Esophagus squamous epithelium (tissue), 5 donors: ENCODE results near the gene STK17A. TPM values are rescaled to one million over a fixed set of nuclear protein-coding genes. Genes with fewer than 3 reads are reported as not detected.

ENCODE experiments used
- DNase-seq: peaks from one replicate; lab custom pipeline; 2025; lab: John Stamatoyannopoulos, UW
- H3K27ac ChIP-seq, 4 donors: fragments of 200-600 bp; sonication (generic); one replicate each; pipeline ENCODE4 v1.5.1; 2016 to 2019; ENCODE audit warnings: mild to moderate bottlenecking in 1 of 4
- H3K27me3 ChIP-seq, 4 donors: fragments of 200-600 bp; sonication (generic); 1 replicate in 3 of 4; 2 replicates in 1 of 4; pipeline versions ENCODE4 v1.5.1 to v1.6.0; 2017 to 2021; ENCODE audit warnings: antibody characterized with exemption in 1 of 4
- H3K36me3 ChIP-seq, 3 donors: fragments of 200-600 bp; sonication (generic); one replicate each; pipeline ENCODE4 v1.5.1; 2016 to 2019
- H3K4me1 ChIP-seq, 3 donors: fragments of 200-600 bp; sonication (generic); one replicate each; pipeline ENCODE4 v1.5.1; 2017 to 2019
- H3K4me3 ChIP-seq, 4 donors: fragments of 200-600 bp; sonication (generic); 1 replicate in 3 of 4; 2 replicates in 1 of 4; pipeline ENCODE4 v1.5.1; 2016 to 2019; ENCODE audit warnings: mild to moderate bottlenecking in 2 of 4, moderate library complexity in 1 of 4
- H3K9me3 ChIP-seq, 3 donors: fragments of 200-600 bp; sonication (generic); one replicate each; pipeline ENCODE4 v1.5.1; 2016 to 2019
- CTCF ChIP-seq, 6 experiments: fragments of 450-650 bp in 4 of 6; fragments of 200-600 bp in 2 of 6; sonication (generic) in 2 of 6; IDR thresholded peaks; one replicate each; pipeline ENCODE4 v1.5.1; 2016 to 2019; ENCODE audit warnings: antibody characterized with exemption in 6 of 6, mild to moderate bottlenecking in 4 of 6, moderate library complexity in 4 of 6
- POLR2A ChIP-seq, 4 donors: fragments of 450-650 bp; IDR thresholded peaks; one replicate each; pipeline ENCODE4 v1.6.1; 2017; ENCODE audit warnings: antibody characterized with exemption in 4 of 4, mild to moderate bottlenecking in 4 of 4, moderate library complexity in 3 of 4
- WGBS, 2 donors: methylation state at CpG; one replicate each; pipeline ENCODE4 v1.1.5; 2018; 5-methylcytosine and 5-hydroxymethylcytosine counted together
- intact Hi-C: fragments of 100-400 bp; cut with DNase I; formaldehyde crosslinking; loops from one replicate; pipeline ENCODE4 v1.15.0; 2022
- total RNA-seq, 4 donors: library from RNA; depleted of rRNA; stranded (reverse); fragments of >200 nt; gene quantifications; one replicate each; pipeline ENCODE4 v1.1.0, GENCODE V29; 2016
- donor health status: DM: yes; HTN: yes; CAD: no.

Gene STK17A
- total RNA-seq, 4 donors from 2014 or later, result 21.9 to 34.4 (median 22.8) TPM

DNA sequence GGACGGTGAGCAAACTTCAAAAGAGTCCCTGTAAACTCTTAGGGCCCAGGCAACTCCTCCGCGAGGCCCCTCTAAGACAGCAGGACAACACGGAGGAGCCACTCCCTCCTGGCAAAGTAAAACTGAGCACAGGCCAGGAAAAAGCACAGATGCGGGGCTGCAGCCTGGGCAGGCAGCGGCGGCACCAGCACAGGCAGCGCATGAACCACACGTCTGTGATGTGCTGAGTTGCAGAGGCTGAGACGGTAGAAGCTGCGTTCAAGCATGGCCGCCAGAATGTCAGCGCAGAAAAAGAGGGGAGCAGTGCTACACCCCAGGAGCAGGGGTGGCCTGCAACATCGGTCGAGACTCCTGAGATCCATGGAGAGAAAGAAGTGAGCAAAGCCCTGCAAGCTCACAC, 46.1 kb upstream of the STK17A start:
- Histone ChIP-seq H3K27me3 (no peaks in the 10 kb centered on the region), H3K4me3 (no peak overlapping the region), H3K9me3 (no peaks in the 10 kb centered on the region), H3K4me1 (peaks cover 0 to 9% (median 7%) of the 10 kb centered on the region in 3 donors), H3K36me3 (no peaks in the 10 kb centered on the region), H3K27ac (peak overlapping the region in 2 of 4 donors; percentile 51 to 61)
- 76 to 90% methylated on average over 12 of the region's 15 CpGs for WGBS, 2 donors
- intact Hi-C loops, result no loop called here
- no peak for TF ChIP-seq CTCF (IDR thresholded peaks at IDR 0.05)
- TF ChIP-seq POLR2A (IDR thresholded peaks at IDR 0.05), result no peak
- DNase-seq, result no peak

DNA sequence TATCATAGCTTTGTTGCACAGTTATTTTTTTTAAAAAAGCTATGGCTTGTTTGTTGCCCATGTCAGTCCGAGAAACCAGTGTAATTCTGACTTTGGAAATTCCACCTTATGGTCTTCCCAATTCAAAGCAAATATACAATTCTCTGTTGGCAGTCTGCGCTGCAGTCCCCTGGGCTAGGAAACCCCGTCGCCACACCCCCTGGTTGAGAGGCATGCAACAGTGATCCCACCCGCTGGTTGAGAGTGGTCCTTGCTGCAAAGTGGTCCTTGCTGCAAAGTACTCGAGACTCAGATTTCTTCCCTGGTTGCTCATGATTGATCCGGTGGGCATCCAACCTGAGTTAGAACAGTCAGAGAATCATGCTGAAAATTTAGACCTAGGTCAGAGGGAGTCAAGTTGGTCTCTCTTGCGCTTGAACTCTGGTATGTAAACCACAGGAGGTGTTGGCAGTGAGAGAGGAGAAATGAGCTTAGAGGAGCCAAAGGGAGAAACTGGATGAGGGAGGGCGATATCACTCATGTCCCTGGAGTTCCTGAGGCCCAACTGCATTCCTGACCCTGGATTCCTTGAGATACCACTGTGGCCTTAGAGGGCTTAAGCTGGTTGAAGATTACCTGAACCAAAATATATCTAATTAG, 45.0 kb upstream of the STK17A start:
- intact Hi-C loops, result no loop called here
- no peak for TF ChIP-seq CTCF (IDR thresholded peaks at IDR 0.05)
- Histone ChIP-seq H3K4me3 (no peak overlapping the region), H3K27me3 (no peaks in the 10 kb centered on the region), H3K27ac (no peak overlapping the region), H3K4me1 (peaks cover 0 to 9% (median 7%) of the 10 kb centered on the region in 3 donors), H3K36me3 (no peaks in the 10 kb centered on the region), H3K9me3 (no peaks in the 10 kb centered on the region)
- WGBS, 2 donors, result 92 to 93% methylated on average over 7 to 9 of the region's 9 CpGs
- DNase-seq, result no peak

DNA sequence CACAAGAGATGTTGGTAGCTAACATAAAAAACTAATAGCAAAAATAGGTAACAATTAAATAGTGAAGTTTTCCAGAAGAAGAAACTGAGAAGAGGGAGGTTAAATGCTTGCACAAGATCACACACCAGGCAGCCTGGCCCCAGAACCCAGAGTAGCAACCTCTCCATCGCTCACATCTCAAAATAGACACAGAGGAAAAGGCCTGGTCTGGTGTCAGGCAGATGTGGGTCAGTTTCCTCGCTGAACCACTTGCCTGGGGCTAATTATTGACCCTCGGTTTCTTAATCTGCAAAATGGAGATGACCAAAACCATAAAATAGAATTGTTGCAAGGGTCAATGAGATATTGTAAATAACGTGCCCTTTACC, 44.5 kb upstream of the STK17A start:
- Histone ChIP-seq H3K9me3 (no peaks in the 10 kb centered on the region), H3K36me3 (no peaks in the 10 kb centered on the region), H3K27ac (no peak overlapping the region), H3K27me3 (no peaks in the 10 kb centered on the region), H3K4me1 (peaks cover 0 to 9% (median 7%) of the 10 kb centered on the region in 3 donors), H3K4me3 (no peak overlapping the region)
- 77 to 80% methylated on average over 4 of the region's 4 CpGs for WGBS, 2 donors
- TF ChIP-seq POLR2A (IDR thresholded peaks at IDR 0.05), result no peak
- no peak for TF ChIP-seq CTCF (IDR thresholded peaks at IDR 0.05)
- intact Hi-C loops, result no loop called here
- DNase-seq, result no peak

GRCh38 chr7:43540471-43540870, 42.4 kb upstream of the STK17A start:
- intact Hi-C loops, result no loop called here
- TF ChIP-seq CTCF (IDR thresholded peaks at IDR 0.05), result no peak
- TF ChIP-seq POLR2A (IDR thresholded peaks at IDR 0.05), result no peak
- 90 to 92% methylated on average over 3 of the region's 3 CpGs for WGBS, 2 donors
- Histone ChIP-seq H3K9me3 (no peaks in the 10 kb centered on the region), H3K4me3 (no peak overlapping the region), H3K27ac (no peak overlapping the region), H3K36me3 (no peaks in the 10 kb centered on the region), H3K27me3 (no peaks in the 10 kb centered on the region), H3K4me1 (no peaks in the 10 kb centered on the region)
- no peak for DNase-seq

- Histone ChIP-seq H3K4me3 (no peak overlapping the region), H3K9me3 (peaks cover 0 to 9% (median 8%) of the 10 kb centered on the region in 3 donors), H3K4me1 (no peaks in the 10 kb centered on the region), H3K27ac (no peak overlapping the region), H3K27me3 (no peaks in the 10 kb centered on the region), H3K36me3 (no peaks in the 10 kb centered on the region)
- 79 to 90% methylated on average over 5 of the region's 5 CpGs for WGBS, 2 donors
- no peak for DNase-seq
- intact Hi-C loops, result no loop called here
- no peak for TF ChIP-seq CTCF (IDR thresholded peaks at IDR 0.05)
- no peak for TF ChIP-seq POLR2A (IDR thresholded peaks at IDR 0.05)
Observed at GRCh38 chr7:43542716-43543115, 40.2 kb upstream of the STK17A start.
